PC-3 (cell line): Measurements from ENCODE around the gene PYGO2. TPM values are rescaled to one million over a fixed set of nuclear protein-coding genes. Genes with fewer than 3 reads are reported as not detected.
A peak's percentile ranks its signal among the peaks of the same experiment; 100 is the strongest.
"Not testable (repeated sequence)": the region's sequence is repeated elsewhere in the genome, so short reads cannot be mapped to it uniquely, and the experiment has no call there.

Source experiments
- ATAC-seq: fragments of 200-7000 bp; cut with Tn5 transposase; 2 replicates; pipeline ENCODE4 v1.9.1; 2020; ENCODE audit warnings: mild to moderate bottlenecking, moderate library complexity
- BruUV-seq: library from RNA; stranded (reverse); fragments of 400-500 nt; replicated peaks from 2 replicates; lab custom pipeline; 2021; lab: Mats Ljungman, UMichigan
- CTCF ChIA-PET: fragments of 300-600 bp; sonication (Branson Sonifier 250); formaldehyde crosslinking; loops from one replicate; lab custom pipeline; 2022; ENCODE audit warnings: antibody characterized with exemption; lab: Charles Lee
- POLR2A ChIA-PET: fragments of 300-600 bp; sonication (Branson Sonifier 250); formaldehyde crosslinking; loops from one replicate; lab custom pipeline; 2022; ENCODE audit warnings: antibody characterized with exemption; ENCODE audit not compliant: unreplicated experiment; lab: Charles Lee
- DNase-seq: peaks from one replicate; pipeline ENCODE4 v3.0.0-alpha.2; 2015
- H2AFZ ChIP-seq: fragments of 300-600 bp; sonication (generic); 2 replicates; pipeline ENCODE4 v1.6.0; 2016; ENCODE audit warnings: antibody characterized with exemption, low read length
- H3F3A ChIP-seq: fragments of 300-600 bp; sonication (generic); one replicate; pipeline ENCODE4 v1.6.0; 2017; ENCODE audit warnings: antibody characterized with exemption, low read length, control low read depth, mild to moderate bottlenecking; ENCODE audit not compliant: unreplicated experiment
- H3K27ac ChIP-seq: fragments of 300-600 bp; sonication (generic); 2 replicates; pipeline ENCODE4 v1.5.1; 2016; ENCODE audit warnings: mild to moderate bottlenecking, low read length
- H3K27me3 ChIP-seq: fragments of 300-600 bp; sonication (generic); 2 replicates; pipeline ENCODE4 v1.6.1; 2016; ENCODE audit warnings: low read length, mixed read lengths
- H3K36me3 ChIP-seq: fragments of 300-600 bp; sonication (generic); 2 replicates; pipeline ENCODE4 v1.6.1; 2016; ENCODE audit warnings: low read depth, mixed run types, low read length, mixed read lengths
- H3K4me1 ChIP-seq: fragments of 300-600 bp; sonication (generic); 2 replicates; pipeline ENCODE4 v1.5.1; 2016; ENCODE audit warnings: low read length; ENCODE audit not compliant: insufficient read depth
- H3K4me2 ChIP-seq: fragments of 300-600 bp; sonication (generic); 2 replicates; pipeline ENCODE4 v1.6.0; 2016; ENCODE audit warnings: low read length
- H3K4me3 ChIP-seq: fragments of 300-600 bp; sonication (generic); 2 replicates; pipeline ENCODE4 v1.5.1; 2016; ENCODE audit warnings: mild to moderate bottlenecking, low read length, mixed read lengths
- H3K79me2 ChIP-seq: fragments of 300-600 bp; sonication (generic); 2 replicates; pipeline ENCODE4 v1.6.1; 2017; ENCODE audit warnings: low read length, mixed read lengths
- H3K9ac ChIP-seq: fragments of 300-600 bp; sonication (generic); 2 replicates; pipeline ENCODE4 v1.6.0; 2016; ENCODE audit warnings: mild to moderate bottlenecking, low read length
- H3K9me2 ChIP-seq: fragments of 300-600 bp; sonication (generic); replicated peaks from 2 replicates; pipeline ENCODE4 v1.6.1; 2016; ENCODE audit warnings: mixed run types, low read length, mixed read lengths
- H3K9me3 ChIP-seq: fragments of 300-600 bp; sonication (generic); 2 replicates; pipeline ENCODE4 v1.6.1; 2016; ENCODE audit warnings: low read length, mixed read lengths
- H4K20me1 ChIP-seq: fragments of 300-600 bp; sonication (generic); 2 replicates; pipeline ENCODE4 v1.6.1; 2016; ENCODE audit warnings: low read length, mixed read lengths
- CTCF ChIP-seq: fragments of 300-600 bp; sonication (generic); conservative IDR thresholded peaks from 2 replicates; pipeline ENCODE4 v1.5.1; 2017; ENCODE audit warnings: antibody characterized with exemption, low read depth, mild to moderate bottlenecking, low read length
- EZH2 ChIP-seq: fragments of 300-600 bp; sonication (generic); IDR thresholded peaks from one replicate; pipeline ENCODE4 v1.6.1; 2017; ENCODE audit warnings: antibody characterized with exemption, mild to moderate bottlenecking, low read length; ENCODE audit not compliant: unreplicated experiment
- EZH2phosphoT487 ChIP-seq: fragments of 300-600 bp; sonication (generic); IDR thresholded peaks from 2 replicates; pipeline ENCODE4 v1.6.1; 2018; ENCODE audit warnings: mild to moderate bottlenecking, antibody characterized with exemption, low read length, borderline replicate concordance
- intact Hi-C: fragments of 100-400 bp; cut with micrococcal nuclease; formaldehyde crosslinking; loops from 2 replicates; pipeline ENCODE4 v1.9.0; 2023
- total RNA-seq: library from RNA; depleted of rRNA; stranded (reverse); fragments of >200 nt; gene quantifications from 2 replicates; pipeline ENCODE4 v1.2.3, GENCODE V29; 2014

PYGO2 gene
- total RNA-seq, 1 experiment from 2014 or later = 41.7 TPM

GRCh38 chr1:154978360-154978759, 16.8 kb upstream of the PYGO2 start:
- Histone ChIP-seq H2AFZ (no peak overlapping the region), H3K9me2 (no peaks in the 10 kb centered on the region), H4K20me1 (peaks cover 13% of the 10 kb centered on the region; the same call in 1 of the 2 replicates), H3K4me3 (no peak overlapping the region), H3K79me2 (peaks cover 53% of the 10 kb centered on the region), H3K4me2 (no peak overlapping the region), H3F3A (peaks cover 6% of the 10 kb centered on the region), H3K27ac (no peak overlapping the region), H3K4me1 (peaks cover 27% of the 10 kb centered on the region), H3K9ac (no peak overlapping the region), H3K9me3 (no peaks in the 10 kb centered on the region), H3K27me3 (no peaks in the 10 kb centered on the region), H3K36me3 (peaks cover 26% of the 10 kb centered on the region)
- ChIA-PET CTCF (no interaction called here), POLR2A (no interaction called here)
- ATAC-seq (no peak), DNase-seq (no peak)
- no TSS peak for BruUV-seq
- TF ChIP-seq CTCF (no peak), EZH2phosphoT487 (no peak), EZH2 (no peak)
- intact Hi-C loops = no loop called here

GRCh38 chr1:154977762-154978161, 16.2 kb upstream of the PYGO2 start:
- peaks cover 26% of the 10 kb centered on the region for H3K36me3 ChIP-seq
- peaks cover 10% of the 10 kb centered on the region for H3F3A ChIP-seq
- peaks cover 51% of the 10 kb centered on the region for H3K79me2 ChIP-seq
- 0 out of 2 replicates have a peak overlapping the region, but pooled peaks have one; percentile 80 for H3K4me3 ChIP-seq
- intact Hi-C loops, CTCF ChIA-PET, H3K9ac ChIP-seq, H3K9me3 ChIP-seq, H3K9me2 ChIP-seq, H3K27me3 ChIP-seq, DNase-seq, H3K27ac ChIP-seq, ATAC-seq, POLR2A ChIA-PET, BruUV-seq, H2AFZ ChIP-seq: not testable (repeated sequence)
- peaks cover 13% of the 10 kb centered on the region; the same call in 1 of the 2 replicates for H4K20me1 ChIP-seq
- H3K4me1 ChIP-seq = peaks cover 32% of the 10 kb centered on the region
- H3K4me2 ChIP-seq = peak overlapping the region; percentile 41; the same call in 1 of the 2 replicates

GRCh38 chr1:154975409-154976059, 14.0 kb upstream of the PYGO2 start:
- DNase-seq = no peak
- ChIA-PET POLR2A (no interaction called here), CTCF (interaction anchor here (1.0 kb wide), 1 partner anchor 110 kb away, joined by 3 read pairs; no protein-coding TSS in a partner anchor)
- Histone ChIP-seq H3F3A (peaks cover 9% of the 10 kb centered on the region), H3K4me1 (peaks cover 48% of the 10 kb centered on the region), H3K27me3 (no peaks in the 10 kb centered on the region), H2AFZ (peak overlapping the region; percentile 65), H3K9me2 (no peaks in the 10 kb centered on the region), H3K9ac (peak overlapping the region; percentile 89), H3K36me3 (peaks cover 23% of the 10 kb centered on the region), H3K4me3 (peak overlapping the region; percentile 80), H3K9me3 (no peaks in the 10 kb centered on the region), H3K4me2 (peak overlapping the region; percentile 88), H3K27ac (peak overlapping the region; percentile 96), H4K20me1 (peaks cover 13% of the 10 kb centered on the region; the same call in 1 of the 2 replicates), H3K79me2 (peaks cover 65% of the 10 kb centered on the region)
- TF ChIP-seq CTCF (no peak), EZH2 (no peak), EZH2phosphoT487 (no peak)
- TSS peak; percentile 67 for BruUV-seq
- intact Hi-C loops = no loop called here
- no peak for ATAC-seq
